ENCODE data around the gene SLC5A2.

GRCh38 chr16:31530405-31530804 is 47.5 kb downstream of the SLC5A2 start:
- TF ChIP-seq DNMT1 (CRISPR knock-in tag; IDR thresholded peaks at IDR 0.05) (no peak), FOXK2 (IDR thresholded peaks at IDR 0.05) (no peak), RBM22 (optimal IDR thresholded peaks at IDR 0.05; ENCODE audit: low read length) (no peak), CEBPB (IDR thresholded peaks at IDR 0.05; ENCODE audit: borderline replicate concordance, low read depth, low read length) (no peak), DNMT3B (CRISPR knock-in tag; conservative IDR thresholded peaks at IDR 0.05) (no peak), MEIS2 (CRISPR knock-in tag; IDR thresholded peaks at IDR 0.05) (no peak), MXI1 (IDR thresholded peaks at IDR 0.05; ENCODE audit: borderline replicate concordance, low read depth, low read length) (no peak), TARDBP (CRISPR knock-in tag; IDR thresholded peaks at IDR 0.05) (no peak), PREB (CRISPR knock-in tag; IDR thresholded peaks at IDR 0.05) (no peak), RAD21 (CRISPR knock-in tag; IDR thresholded peaks at IDR 0.05) (no peak), AFF4 (CRISPR knock-in tag; IDR thresholded peaks at IDR 0.05) (no peak), AHR (CRISPR knock-in tag; IDR thresholded peaks at IDR 0.05) (no peak)
